ENCODE measurements around the gene S100A13.
"Not testable (repeated sequence)": the region's sequence is repeated elsewhere in the genome, so short reads cannot be mapped to it uniquely, and the experiment has no call there.

S100A13 gene

DNA sequence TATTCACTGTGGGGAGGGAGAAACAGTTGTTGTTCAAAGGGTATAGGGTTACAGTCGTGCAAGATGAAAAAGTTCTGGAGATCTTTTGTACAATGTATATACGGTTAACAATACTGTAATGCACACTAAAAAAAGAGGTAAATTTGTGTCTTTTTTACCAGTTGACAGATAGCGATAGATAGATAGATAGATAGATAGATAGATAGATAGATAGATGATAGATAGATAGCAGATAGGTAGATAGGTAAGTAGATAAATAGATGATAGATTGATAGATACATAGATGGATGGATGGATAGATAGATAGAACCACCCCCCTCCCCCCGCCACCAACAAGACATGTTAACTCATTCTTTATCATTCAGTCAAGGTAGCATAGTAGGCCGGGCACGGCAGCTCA, 24.6 kb downstream of the S100A13 start:
- DNase-seq (ENCODE audit: low spot score), result no peak

- DNase-seq (ENCODE audit: low spot score), result no peak
These were observed 27.5 kb downstream of the S100A13 start for GRCh38 chr1:153599847-153600246.

GRCh38 chr1:153598309-153599172, 28.8 kb downstream of the S100A13 start:
- DNase-seq (ENCODE audit: low spot score), result peak; percentile 44

GRCh38 chr1:153597206-153597605, 30.1 kb downstream of the S100A13 start:
- peak; percentile 85 for DNase-seq (ENCODE audit: low spot score)

- no peak for DNase-seq (ENCODE audit: low spot score)
These were observed 34.6 kb downstream of the S100A13 start for GRCh38 chr1:153592748-153593147.

- DNase-seq (ENCODE audit: low spot score), result no peak
These were observed 38.8 kb downstream of the S100A13 start for GRCh38 chr1:153588482-153588881.

DNA sequence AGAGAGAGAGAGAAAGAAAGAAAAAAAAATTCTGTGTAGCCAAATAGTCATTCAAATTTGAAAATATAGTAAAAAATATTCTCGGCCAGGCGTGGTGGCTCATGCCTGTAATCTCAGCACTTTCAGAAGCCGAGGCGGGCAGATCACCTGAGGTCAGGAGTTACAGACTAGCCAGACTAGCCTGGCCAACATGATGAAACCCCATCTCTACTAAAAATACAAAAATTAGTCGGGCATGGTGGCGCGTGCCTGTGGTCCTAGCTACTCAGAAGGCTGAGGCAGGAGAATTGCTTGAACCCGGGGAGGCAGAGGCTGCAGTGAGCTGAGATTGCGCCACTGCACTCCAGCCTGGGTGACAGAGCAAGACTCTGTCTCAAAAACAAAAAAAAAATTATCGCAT, 39.3 kb downstream of the S100A13 start:
- not testable (repeated sequence) for DNase-seq (ENCODE audit: low spot score)

GRCh38 chr1:153587314-153587713, 40.0 kb downstream of the S100A13 start:
- peak; percentile 1 for DNase-seq (ENCODE audit: low spot score)

DNA sequence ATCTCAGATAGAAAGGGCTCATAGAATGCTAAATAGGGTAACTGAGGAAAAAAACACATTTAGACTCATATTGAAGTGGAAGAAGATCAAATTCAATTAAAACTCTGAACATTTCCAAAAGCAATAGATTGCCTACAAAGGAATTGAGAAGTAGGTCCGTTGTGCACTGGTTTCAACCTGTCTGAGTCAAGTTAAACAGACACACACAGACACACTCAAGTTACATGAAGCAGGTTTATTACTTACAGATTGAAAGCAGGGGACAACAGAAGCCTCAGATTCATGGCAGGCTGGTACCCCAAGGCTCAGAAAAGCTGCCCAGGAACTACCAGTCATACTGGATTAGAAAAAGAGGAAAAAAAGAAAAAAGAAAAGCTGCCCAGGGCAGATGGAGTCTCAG, 41.0 kb downstream of the S100A13 start:
- peak; percentile 0 for DNase-seq (ENCODE audit: low spot score)

DNA sequence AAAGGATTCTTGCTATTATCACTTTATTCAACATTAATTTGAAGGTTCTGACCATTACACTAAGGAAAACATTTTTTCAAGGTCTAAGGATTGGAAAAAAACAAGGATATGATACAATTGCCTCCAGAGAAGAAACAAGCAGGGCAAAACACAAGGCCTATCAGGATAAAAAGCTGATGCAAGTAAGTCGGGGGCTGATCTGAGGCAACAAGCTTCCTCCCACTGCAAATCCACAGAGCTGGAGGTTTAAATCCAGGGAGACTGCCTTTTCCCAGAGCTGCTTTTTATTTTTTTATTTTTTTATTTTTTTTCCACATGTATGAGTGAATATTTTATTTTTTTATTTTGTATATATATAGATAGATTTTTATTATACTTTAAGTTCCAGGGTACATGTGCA, 42.3 kb downstream of the S100A13 start:
- no peak for DNase-seq (ENCODE audit: low spot score)

DNA sequence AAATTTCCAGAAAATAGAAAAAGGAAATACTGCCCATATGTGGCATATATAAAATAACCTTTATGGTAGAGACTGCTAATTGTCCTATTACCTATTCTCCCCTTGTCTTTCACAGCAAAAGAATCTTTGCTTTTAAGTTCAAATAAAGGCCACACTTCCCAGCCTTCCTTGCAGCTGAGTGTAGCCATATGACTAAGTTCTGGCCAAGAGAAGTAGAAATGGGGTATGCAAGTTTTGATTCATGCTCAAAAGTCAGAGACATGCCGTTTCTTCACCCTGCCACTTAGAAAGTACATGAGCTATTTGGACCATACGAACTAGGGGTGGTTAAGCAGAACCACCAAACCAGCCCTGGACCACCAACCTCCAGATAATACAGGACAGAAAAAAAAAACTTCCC, 43.3 kb downstream of the S100A13 start:
- peak; percentile 1 for DNase-seq (ENCODE audit: low spot score)

DNA sequence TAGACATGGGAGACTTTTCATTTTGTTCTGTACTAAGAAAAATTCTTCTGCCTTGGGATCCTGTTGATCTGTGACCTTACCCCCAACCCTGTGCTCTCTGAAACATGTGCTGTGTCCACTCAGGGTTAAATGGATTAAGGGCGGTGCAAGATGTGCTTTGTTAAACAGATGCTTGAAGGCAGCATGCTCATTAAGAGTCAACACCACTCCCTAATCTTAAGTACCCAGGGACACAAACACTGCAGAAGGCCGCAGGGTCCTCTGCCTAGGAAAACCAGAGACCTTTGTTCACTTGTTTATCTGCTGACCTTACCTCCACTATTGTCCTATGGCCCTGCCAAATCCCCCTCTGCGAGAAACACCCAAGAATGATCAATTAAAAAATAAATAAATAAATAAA, 43.8 kb downstream of the S100A13 start:
- DNase-seq (ENCODE audit: low spot score), result not testable (repeated sequence)

GRCh38 chr1:153582836-153583235, 44.5 kb downstream of the S100A13 start:
- not testable (repeated sequence) for DNase-seq (ENCODE audit: low spot score)

DNA sequence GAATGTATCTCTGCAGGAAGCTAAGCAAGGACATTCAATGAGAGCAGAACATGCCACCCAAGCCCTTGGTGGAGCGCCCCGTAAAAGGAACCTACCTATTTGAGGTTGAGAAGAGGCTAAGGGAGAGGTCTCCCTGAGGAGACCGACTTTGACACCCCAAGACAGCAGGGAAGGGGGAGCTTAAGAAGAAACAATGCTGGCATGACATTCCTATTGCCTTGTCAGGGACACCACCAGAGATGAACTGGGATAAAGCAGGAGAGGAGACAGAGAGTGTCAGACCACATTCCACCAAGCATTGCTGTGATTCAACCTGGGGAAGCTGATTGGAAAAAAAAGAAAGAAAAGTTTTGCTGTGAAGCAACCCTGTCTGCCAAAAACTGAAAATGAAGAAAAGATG, 48.4 kb downstream of the S100A13 start:
- DNase-seq (ENCODE audit: low spot score), result no peak

DNA sequence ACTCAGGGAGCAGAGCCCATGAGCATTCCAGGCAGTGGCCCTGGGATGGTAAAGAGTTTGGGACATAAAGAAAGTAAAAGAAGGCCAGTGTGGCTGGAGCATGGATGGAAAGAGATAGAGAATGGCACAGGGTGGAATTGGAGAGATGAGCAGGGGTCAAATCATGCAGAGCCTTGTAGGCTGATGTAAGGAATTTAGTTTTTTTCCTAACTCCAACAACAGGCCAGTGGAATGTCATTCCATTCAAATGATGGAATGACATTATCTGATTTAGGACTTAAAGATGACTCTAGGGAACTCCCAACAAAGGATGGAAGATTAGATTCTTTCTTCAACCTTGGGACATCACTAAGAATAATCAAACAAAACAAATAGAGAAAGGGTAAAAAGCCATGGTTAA, 48.8 kb downstream of the S100A13 start:
- peak; percentile 31 for DNase-seq (ENCODE audit: low spot score)

DNA sequence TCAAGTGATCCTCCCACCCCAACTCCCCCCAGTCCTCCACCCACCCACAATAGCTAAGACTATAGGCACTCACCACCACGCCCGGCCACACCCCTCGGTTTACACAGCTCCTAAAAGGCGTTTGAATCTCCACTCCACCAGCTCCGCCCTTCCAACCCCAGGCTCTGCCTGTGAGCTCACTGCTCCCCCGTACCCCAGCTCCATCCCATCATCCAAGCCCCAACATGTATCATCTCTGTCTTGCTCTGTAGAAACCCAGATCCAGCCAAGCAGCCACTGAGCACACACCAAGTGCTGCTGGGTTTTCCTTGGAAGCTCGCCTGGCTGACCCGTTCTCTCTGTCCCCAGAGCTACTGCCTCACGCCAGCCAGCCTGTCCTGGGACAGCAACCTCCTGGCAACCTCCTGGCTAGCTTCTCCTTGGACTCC, 49.7 kb downstream of the S100A13 start:
- no peak for DNase-seq (ENCODE audit: low spot score)

- DNase-seq (ENCODE audit: low spot score), result no peak
These were observed 50.2 kb downstream of the S100A13 start for GRCh38 chr1:153577138-153577537.

DNA sequence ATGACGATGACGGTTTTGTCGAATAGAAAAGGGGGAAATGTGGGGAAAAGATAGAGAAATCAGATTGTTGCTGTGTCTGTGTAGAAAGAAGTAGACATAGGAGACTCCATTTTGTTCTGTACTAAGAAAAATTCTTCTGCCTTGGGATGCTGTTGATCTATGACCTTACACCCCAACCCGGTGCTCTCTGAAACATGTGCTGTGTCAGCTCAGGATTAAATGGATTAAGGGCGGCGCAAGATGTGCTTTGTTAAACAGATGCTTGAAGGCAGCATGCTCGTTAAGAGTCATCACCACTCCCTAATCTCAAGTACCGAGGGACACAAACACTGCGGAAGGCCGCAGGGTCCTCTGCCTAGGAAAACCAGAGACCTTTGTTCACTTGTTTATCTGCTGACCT, 51.8 kb downstream of the S100A13 start:
- DNase-seq (ENCODE audit: low spot score), result not testable (repeated sequence)

DNA sequence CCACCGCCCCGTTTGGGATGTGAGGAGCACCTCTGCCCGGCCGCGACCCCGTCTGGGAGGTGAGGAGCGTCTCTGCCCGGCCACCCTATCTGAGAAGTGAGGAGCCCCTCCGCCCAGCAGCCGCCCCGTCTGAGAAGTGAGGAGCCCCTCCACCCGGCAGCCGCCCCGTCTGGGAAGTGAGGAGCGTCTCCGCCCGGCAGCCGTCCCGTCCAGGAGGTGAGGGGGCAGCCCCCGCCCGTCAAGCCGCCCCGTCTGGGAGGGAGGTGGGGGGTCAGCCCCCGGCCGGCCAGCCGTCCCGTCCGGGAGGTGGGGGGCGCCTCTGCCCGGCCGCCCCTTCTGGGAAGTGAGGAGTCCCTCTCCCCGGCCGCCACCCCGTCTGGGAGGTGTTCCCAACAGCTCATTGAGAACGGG, 52.2 kb downstream of the S100A13 start:
- not testable (repeated sequence) for DNase-seq (ENCODE audit: low spot score)

- no peak for DNase-seq (ENCODE audit: low spot score)
These were observed 54.0 kb downstream of the S100A13 start for GRCh38 chr1:153573351-153573750.

GRCh38 chr1:153572569-153573015, 54.7 kb downstream of the S100A13 start:
- DNase-seq (ENCODE audit: low spot score), result peak; percentile 93

DNA sequence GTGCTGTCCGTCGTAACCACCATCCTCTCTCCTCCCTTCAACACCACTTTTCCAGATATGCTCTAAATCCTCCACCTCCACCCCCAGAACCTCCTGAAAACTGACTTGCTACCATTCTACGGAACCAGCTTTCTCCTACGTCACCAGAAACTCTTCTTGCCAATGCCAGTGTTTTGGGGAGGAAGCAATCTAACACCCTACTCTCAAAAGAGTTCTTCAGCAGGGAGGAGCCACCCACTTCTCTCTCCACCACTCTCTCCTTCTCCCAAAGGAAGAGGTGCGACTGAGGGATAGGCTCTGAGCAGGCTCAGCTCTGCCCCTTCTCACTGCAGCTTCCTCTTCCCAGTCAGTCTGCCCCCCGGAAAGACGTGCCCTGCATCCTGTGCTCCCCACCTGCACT, 55.6 kb downstream of the S100A13 start:
- DNase-seq (ENCODE audit: low spot score), result no peak

DNA sequence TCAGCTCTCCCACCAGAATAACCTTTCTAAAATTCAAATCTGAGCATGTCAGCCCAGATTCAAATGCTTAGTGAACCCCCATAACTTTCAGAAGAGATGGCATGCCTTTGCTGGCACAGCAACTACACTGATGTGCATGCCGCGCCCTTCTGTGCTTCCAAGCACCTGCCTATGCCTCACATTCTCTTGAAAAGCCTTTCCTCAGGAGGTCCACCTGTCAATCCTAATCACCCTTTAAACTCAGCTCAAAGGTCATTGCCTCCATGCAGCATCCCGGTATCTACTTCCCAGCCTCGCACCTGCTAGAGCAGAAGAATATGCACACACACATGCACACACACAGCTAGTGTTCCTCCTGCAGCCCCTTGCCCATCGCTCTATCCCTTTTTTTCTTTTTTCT, 56.4 kb downstream of the S100A13 start:
- no peak for DNase-seq (ENCODE audit: low spot score)

DNA sequence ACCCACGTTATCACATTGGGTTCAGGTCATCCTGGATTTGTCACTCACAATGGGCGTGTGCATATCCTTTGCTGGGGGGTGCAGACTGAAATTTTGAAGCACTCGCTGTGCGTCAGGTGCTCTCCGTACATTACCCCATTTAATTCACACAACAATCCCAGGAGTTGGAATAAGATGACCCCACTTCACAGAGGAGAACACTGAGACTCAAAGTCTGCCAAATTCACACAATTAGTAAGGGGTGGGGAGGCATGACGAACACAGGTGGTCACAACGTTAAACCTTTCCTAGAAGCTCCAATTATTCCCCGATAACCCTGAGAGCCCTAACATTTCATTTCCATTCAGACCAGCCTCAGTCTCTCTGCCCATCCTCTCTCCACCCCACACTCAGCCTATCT, 57.8 kb downstream of the S100A13 start:
- DNase-seq (ENCODE audit: low spot score), result no peak

All from kidney tubule cell (primary cell).